Retinal pigment epithelial cell (primary cell): Measurements from ENCODE around the gene PHF21B.

Source experiments
- DNase-seq: peaks from one replicate; pipeline ENCODE4 v3.0.0-alpha.2; 2010; ENCODE audit warnings: low read depth
- H3K4me3 ChIP-seq: 2 replicates; pipeline ENCODE4 v1.5.1; 2011; ENCODE audit warnings: mild to moderate bottlenecking, low read length, control low read depth, moderate library complexity
- TF ChIP-seq, protein P1 (sequence below): conservative IDR thresholded peaks from 2 replicates; pipeline ENCODE4 v1.5.1; 2011; ENCODE audit warnings: low read depth, low read length, control low read depth, inconsistent platforms

Gene PHF21B

DNA sequence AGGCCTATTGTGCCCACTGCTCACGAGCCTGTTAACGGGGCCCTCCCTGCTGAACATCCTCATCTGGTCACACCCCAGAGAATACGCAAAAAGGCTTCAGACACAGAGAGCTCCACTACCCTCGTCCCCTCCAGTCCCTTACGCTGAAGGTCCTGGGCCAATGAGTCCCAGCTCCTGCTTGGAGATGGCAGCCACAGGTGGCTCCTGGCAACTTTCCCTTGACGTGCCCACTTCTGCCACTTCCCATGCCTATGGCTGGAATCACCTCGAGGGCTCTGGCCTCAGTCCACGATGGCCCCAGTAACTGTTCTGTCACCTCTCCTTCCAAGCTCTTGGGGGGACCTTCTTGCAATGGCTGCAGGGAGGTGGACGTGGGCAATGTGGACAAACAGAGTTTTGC lies 12.7 kb downstream of the PHF21B start:
- no peak for DNase-seq
- TF ChIP-seq, protein P1, sequence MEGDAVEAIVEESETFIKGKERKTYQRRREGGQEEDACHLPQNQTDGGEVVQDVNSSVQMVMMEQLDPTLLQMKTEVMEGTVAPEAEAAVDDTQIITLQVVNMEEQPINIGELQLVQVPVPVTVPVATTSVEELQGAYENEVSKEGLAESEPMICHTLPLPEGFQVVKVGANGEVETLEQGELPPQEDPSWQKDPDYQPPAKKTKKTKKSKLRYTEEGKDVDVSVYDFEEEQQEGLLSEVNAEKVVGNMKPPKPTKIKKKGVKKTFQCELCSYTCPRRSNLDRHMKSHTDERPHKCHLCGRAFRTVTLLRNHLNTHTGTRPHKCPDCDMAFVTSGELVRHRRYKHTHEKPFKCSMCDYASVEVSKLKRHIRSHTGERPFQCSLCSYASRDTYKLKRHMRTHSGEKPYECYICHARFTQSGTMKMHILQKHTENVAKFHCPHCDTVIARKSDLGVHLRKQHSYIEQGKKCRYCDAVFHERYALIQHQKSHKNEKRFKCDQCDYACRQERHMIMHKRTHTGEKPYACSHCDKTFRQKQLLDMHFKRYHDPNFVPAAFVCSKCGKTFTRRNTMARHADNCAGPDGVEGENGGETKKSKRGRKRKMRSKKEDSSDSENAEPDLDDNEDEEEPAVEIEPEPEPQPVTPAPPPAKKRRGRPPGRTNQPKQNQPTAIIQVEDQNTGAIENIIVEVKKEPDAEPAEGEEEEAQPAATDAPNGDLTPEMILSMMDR, result no peak
- H3K4me3 ChIP-seq, result no peak overlapping the region

DNA sequence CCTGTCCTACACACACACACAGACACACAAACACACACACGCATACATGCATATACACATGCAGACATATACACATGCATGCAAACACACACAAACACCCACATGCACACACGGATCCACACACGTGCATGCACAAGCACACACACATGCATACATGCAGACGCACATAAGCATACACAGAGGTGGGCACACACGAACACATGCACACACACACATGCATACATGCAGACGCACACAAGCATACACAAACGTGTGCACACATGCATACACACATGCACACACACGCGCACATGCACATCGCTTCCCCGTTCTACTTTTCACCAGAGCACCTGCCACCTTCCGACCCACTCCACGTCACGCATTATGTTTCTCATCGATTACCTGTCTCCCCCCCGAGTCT lies 13.2 kb downstream of the PHF21B start:
- DNase-seq, result no peak
- TF ChIP-seq, protein P1, result no peak
- H3K4me3 ChIP-seq, result no peak overlapping the region

DNA sequence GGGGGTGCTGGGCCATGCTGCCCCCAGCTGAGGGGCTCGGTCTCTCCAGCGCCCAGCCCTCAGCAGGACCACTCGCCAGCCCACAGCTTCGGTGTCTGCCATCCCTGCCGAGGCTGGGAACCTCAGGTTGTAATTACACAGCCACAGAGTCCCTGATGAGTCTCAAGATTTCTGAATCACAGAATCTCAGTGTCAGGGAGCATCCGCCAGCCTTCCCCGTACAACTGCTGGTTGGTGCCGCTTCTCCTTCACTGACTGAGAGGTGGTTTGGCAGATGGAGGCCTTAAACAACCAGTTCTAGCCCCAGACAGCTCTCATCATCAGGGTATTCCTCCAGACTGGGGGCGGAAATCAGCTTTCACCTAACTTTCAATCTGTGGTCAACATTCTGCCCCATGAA lies 13.7 kb downstream of the PHF21B start:
- DNase-seq, result no peak
- TF ChIP-seq, protein P1, result no peak
- no peak overlapping the region for H3K4me3 ChIP-seq

DNA sequence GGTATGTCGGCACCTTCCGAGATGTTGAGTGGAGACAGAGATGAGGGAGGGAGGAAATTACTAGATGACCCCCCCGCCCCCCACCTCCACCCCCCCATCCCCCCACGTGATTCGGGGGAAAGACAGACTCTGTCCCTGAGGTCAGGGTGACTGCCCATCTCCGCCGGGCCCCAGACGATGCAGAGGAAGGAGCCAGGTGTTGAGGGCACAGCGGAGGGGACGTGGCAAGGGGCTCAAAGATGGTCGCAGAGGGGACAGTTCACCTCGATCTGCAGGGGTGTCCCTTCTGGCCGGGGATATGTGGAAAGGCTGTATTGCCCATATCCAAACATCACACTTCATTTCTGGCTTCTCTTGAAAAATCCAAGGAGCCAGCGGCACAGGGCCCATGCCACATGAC lies 14.1 kb downstream of the PHF21B start:
- DNase-seq, result no peak
- TF ChIP-seq, protein P1, result no peak
- H3K4me3 ChIP-seq, result no peak overlapping the region

DNA sequence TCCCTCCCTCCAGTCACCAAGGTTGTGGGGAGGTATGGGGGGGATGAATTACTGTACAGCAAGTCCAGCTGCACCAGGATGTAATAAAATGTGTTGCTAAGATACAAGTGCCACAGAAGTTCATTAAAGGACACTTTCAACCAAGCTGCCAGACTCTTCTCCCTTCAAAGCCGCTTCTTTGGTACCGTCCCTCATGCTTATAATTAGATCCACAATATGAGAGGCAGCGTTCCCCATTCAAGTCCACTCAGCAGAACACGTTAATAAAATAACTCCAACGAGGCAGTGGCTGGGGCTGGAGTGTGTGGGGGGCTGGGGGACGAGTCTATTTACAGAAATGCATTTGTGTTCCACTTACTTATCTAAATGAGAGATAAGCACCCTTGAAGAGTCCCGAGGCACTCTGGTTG lies 14.7 kb downstream of the PHF21B start:
- no peak overlapping the region for H3K4me3 ChIP-seq
- TF ChIP-seq, protein P1, result no peak
- no peak for DNase-seq

DNA sequence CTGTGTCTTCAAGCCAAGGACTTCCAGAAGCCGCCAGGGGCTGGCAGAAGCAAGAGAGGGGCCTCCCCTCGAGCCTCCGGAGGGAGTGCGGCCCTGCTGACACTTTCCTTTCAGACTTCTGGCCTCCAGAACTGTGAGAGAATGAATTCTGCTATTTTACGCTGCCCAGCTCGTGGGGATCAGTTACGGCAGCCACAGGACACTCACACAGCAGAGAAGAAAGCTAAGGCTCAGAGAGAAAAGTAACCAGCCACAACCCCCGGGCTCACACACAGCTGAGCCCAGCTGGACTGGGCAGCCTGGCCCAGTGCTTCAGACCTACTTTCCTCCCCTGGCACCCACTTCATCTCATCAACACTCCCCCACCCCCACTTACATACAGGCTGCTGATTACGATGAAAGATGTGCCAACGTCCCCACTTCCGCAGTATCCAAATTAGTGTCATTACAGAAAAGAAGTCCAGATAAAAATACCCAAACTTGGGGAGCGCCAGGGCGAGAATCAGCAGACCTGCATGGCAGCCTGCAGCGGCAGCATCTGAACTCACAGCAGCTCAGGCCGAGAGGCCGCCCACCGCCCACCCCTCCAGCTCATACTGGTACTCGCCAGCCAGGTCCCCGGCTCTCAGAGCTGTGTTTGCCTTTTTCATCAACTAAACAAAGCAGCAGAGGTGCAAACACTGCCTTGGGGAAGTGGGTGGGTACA lies 15.3 kb downstream of the PHF21B start:
- no peak overlapping the region for H3K4me3 ChIP-seq
- TF ChIP-seq, protein P1, result no peak
- no peak for DNase-seq

DNA sequence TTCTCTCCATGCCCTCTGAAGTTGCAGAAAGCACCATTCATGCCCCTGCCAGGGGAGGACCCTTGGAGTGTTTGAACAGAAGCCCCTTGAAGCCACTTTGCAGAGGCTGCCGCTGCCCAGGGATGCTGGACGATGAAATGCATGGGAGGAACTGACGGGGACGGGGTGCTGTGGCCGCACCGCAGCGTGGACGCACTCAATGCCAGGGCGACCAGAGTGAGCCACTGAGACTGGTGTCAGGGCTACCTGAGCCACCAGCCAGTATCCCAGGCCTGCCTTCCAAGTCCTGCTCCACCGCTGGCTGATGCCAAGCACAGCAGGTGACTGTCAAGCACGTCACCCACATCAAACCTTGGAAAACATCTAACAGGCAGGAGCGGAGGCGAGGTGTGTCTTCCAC lies 17.6 kb downstream of the PHF21B start:
- TF ChIP-seq, protein P1, result no peak
- no peak overlapping the region for H3K4me3 ChIP-seq
- no peak for DNase-seq
